Activated B cell treated with CpG ODN at 0.5 μM for 24 hours (primary cell): ENCODE measurements around the gene MYO15B. TPM values are rescaled to one million over a fixed set of nuclear protein-coding genes. Genes with fewer than 3 reads are reported as not detected.

Source experiments
- ATAC-seq: fragments of 200-7000 bp; cut with Tn5 transposase; one replicate; pipeline ENCODE4 v1.10.0; 2021; ENCODE audit warnings: low read depth, mild to moderate bottlenecking, moderate library complexity
- CTCF ChIA-PET: fragments of 350-600 bp; sonication (Branson Sonifier 250); formaldehyde crosslinking; loops from one replicate; lab custom pipeline; 2021; ENCODE audit warnings: antibody characterized with exemption; lab: Charles Lee
- POLR2A ChIA-PET: fragments of 350-600 bp; sonication (Branson Sonifier 250); formaldehyde crosslinking; loops from one replicate; lab custom pipeline; 2021; ENCODE audit warnings: antibody characterized with exemption; lab: Charles Lee
- DNase-seq: peaks from one replicate; pipeline ENCODE4 v3.0.0; 2022
- H3K27ac Mint-ChIP-seq: one replicate; pipeline ENCODE4 v1.8.0; 2020; ENCODE audit warnings: mixed read lengths
- H3K27me3 Mint-ChIP-seq: one replicate; pipeline ENCODE4 v1.8.0; 2021; ENCODE audit warnings: mixed read lengths
- H3K36me3 Mint-ChIP-seq: one replicate; pipeline ENCODE4 v1.8.0; 2021; ENCODE audit warnings: low read depth, mixed read lengths
- H3K4me1 Mint-ChIP-seq: one replicate; pipeline ENCODE4 v1.8.0; 2021; ENCODE audit warnings: mixed read lengths
- H3K4me3 Mint-ChIP-seq: one replicate; pipeline ENCODE4 v1.8.0; 2020; ENCODE audit warnings: mild to moderate bottlenecking, mixed read lengths
- H3K9me3 Mint-ChIP-seq: one replicate; pipeline ENCODE4 v1.8.0; 2020; ENCODE audit warnings: mixed read lengths
- intact Hi-C: fragments of 100-400 bp; cut with micrococcal nuclease; formaldehyde crosslinking; loops from one replicate; pipeline ENCODE4 v1.15.1; 2024
- total RNA-seq: library from RNA; stranded (reverse); gene quantifications from 2 replicates; pipeline ENCODE4 v1.2.3, GENCODE V29; 2022
- TF ChIP-seq, protein P1 (sequence below): fragments of 200-600 bp; IDR thresholded peaks from one replicate; pipeline ENCODE4 v1.8.0; 2022; ENCODE audit warnings: antibody characterized with exemption, mild to moderate bottlenecking

The MYO15B gene
- total RNA-seq, 1 donor from 2014 or later, result 264 TPM

DNA sequence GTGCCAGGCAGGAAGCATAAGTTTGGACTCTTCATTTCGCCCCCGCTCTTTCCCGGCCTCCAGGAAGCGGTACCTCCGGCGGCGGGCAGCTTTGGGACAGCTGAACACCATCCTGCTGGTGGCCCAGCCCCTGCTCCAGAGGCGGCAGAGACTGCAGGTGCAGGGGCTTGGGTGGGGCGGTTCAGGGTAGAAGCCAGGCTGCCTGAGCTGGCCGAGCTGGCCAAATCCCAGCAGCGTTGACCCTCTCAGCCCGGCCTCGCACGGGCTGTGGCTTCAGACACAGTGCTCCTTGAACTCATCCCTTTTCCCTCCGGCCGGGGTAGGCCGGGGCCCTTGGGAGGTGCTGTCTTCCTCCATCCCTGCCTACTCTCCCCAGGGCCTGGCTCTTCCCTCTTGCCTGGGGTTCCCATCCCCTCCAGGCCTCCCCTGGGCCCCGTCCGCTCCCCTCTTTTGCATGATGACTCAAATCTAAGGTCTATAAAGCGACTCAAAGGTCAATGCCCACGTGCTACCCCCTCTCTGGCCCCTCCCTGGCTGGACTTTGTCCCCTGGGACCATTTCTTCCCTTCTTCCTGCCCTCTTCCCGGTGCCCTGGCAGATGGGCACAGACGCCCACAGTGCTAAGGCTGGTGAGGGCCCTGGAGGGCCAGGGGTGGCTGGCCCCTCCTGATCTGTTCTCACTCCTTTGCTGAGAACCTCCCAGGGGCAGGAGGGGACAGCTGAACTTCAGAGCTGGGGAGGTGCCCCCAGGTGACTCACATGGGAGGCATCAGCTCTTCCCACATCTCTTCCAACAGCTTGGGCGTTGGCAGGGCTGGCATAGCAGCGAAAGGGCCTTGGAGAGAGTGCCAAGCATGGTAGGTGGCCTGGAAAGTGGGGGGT lies 22.7 kb downstream of the MYO15B start:
- CTCF ChIA-PET, result no interaction called here
- no peak overlapping the region for H3K27ac Mint-ChIP-seq

DNA sequence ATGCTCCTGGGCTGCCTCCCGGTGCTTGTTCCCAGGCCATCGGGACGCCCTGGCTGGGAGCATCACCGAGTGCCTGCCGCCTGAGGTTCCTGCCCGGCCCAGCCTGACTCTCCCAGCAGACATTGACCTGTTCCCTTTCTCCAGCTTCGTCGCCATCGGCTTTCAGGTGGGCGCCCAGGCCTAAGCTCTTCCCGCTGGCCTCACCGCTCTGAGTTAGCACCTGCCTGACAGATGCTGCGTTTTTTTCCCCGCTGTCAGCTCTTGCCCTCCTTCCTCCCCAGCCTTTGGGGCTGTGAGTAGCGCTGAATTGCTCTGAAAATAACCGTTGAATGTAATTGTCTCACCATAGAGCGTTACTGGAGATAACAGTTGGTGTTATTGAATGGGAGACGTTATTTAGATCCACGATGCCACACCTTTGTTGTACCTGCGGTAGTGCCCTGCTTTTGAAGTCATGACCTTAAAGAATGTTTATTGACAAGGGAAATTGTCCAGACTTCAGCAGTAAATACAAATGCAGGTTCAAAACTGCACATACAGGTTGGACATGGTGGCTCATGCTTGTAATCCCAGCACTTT lies 24.3 kb downstream of the MYO15B start:
- no peaks in the 10 kb centered on the region for H3K27me3 Mint-ChIP-seq
- DNase-seq, result no peak
- H3K27ac Mint-ChIP-seq, result no peak overlapping the region
- no peak overlapping the region for H3K4me3 Mint-ChIP-seq
- ChIA-PET CTCF (interaction anchor here (2.5 kb wide), 1 partner anchor 21 kb away, joined by 8 read pairs; the partner anchor contains the start of gene SMIM5), POLR2A (interaction anchor here (0.6 kb wide), 1 partner anchor 253 kb away, joined by 8 read pairs; no protein-coding TSS in a partner anchor)
- intact Hi-C loops, result no loop called here
- no peaks in the 10 kb centered on the region for H3K9me3 Mint-ChIP-seq
- ATAC-seq, result no peak
- TF ChIP-seq, protein P1, sequence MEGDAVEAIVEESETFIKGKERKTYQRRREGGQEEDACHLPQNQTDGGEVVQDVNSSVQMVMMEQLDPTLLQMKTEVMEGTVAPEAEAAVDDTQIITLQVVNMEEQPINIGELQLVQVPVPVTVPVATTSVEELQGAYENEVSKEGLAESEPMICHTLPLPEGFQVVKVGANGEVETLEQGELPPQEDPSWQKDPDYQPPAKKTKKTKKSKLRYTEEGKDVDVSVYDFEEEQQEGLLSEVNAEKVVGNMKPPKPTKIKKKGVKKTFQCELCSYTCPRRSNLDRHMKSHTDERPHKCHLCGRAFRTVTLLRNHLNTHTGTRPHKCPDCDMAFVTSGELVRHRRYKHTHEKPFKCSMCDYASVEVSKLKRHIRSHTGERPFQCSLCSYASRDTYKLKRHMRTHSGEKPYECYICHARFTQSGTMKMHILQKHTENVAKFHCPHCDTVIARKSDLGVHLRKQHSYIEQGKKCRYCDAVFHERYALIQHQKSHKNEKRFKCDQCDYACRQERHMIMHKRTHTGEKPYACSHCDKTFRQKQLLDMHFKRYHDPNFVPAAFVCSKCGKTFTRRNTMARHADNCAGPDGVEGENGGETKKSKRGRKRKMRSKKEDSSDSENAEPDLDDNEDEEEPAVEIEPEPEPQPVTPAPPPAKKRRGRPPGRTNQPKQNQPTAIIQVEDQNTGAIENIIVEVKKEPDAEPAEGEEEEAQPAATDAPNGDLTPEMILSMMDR, result no peak
- peaks cover 3% of the 10 kb centered on the region for H3K4me1 Mint-ChIP-seq
- H3K36me3 Mint-ChIP-seq, result peaks cover 7% of the 10 kb centered on the region

More for the DNA sequence above, 22.7 kb downstream of the MYO15B start:
- intact Hi-C loops, result no loop called here
- no peak for ATAC-seq
- peaks cover 3% of the 10 kb centered on the region for H3K4me1 Mint-ChIP-seq
- POLR2A ChIA-PET, result no interaction called here
- DNase-seq, result no peak
- no peak overlapping the region for H3K4me3 Mint-ChIP-seq
- H3K9me3 Mint-ChIP-seq, result no peaks in the 10 kb centered on the region
- no peaks in the 10 kb centered on the region for H3K27me3 Mint-ChIP-seq
- TF ChIP-seq, protein P1, result no peak
- H3K36me3 Mint-ChIP-seq, result peaks cover 11% of the 10 kb centered on the region

DNA sequence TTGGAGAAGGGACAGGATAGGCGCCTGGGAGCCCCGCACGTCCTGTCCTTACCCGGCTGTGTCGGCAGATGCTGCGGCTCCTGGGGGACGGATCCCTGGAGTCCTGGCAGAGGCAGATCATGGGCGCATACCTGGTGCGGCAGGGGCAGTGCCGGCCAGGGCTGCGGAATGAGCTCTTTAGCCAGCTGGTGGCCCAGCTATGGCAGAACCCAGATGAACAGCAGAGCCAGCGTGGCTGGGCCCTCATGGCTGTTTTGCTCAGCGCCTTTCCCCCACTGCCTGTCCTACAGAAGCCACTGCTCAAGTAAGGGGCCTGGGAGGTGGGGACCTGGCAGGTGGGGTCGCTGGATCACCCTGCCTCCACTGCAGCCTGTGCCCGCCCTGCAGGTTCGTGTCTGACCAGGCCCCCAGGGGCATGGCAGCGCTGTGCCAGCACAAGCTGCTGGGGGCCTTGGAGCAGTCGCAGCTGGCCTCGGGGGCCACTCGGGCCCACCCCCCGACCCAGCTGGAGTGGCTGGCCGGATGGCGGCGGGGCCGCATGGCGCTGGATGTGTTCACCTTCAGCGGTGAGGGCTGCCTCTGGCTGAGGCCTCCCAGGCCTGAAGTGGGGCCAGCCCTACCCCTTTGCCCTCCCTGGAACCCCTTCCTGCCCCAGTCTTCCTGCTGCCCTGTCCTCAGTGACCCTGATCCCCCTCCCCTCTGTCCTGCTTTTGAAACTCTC lies 25.5 kb downstream of the MYO15B start:
- intact Hi-C loops, result no loop called here

DNA sequence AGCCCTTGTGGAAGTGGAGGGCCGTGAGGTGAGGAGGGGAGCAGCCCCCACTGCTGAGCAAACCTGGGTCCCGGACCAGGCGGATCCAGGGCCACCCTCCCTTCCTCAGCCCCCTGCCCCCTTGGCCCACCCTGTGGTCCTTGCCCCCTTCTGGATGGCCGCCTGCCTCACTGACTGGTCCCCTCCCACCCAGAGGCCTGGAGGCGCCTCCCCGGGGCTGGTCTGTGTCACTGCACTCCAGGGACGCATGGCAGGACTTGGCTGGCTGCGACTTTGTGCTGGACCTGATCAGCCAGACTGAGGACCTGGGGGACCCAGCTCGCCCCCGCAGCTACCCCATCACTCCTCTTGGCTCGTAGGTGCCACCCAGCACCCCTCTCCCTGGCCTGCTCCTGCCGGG lies 26.4 kb downstream of the MYO15B start:
- CTCF ChIA-PET, result no interaction called here
- Mint-ChIP-seq H3K9me3 (no peaks in the 10 kb centered on the region), H3K27ac (no peak overlapping the region), H3K36me3 (peaks cover 14% of the 10 kb centered on the region), H3K4me3 (no peak overlapping the region), H3K4me1 (peaks cover 3% of the 10 kb centered on the region), H3K27me3 (no peaks in the 10 kb centered on the region)
- TF ChIP-seq, protein P1, result no peak
- no peak for DNase-seq
- ATAC-seq, result no peak
- intact Hi-C loops, result no loop called here
- POLR2A ChIA-PET, result interaction anchor here (0.5 kb wide), 1 partner anchor 100 kb away, joined by 4 read pairs; no protein-coding TSS in a partner anchor

More for the DNA sequence above, 25.5 kb downstream of the MYO15B start:
- DNase-seq (no peak), ATAC-seq (no peak)
- TF ChIP-seq, protein P1, result no peak
- H3K27ac Mint-ChIP-seq, result no peak overlapping the region
- H3K9me3 Mint-ChIP-seq, result no peaks in the 10 kb centered on the region
- no peak overlapping the region for H3K4me3 Mint-ChIP-seq
- H3K36me3 Mint-ChIP-seq, result peaks cover 10% of the 10 kb centered on the region
- ChIA-PET CTCF (interaction anchor here (2.5 kb wide), 1 partner anchor 20 kb away, joined by 8 read pairs; the partner anchor contains the start of gene SMIM5), POLR2A (interaction anchor here (0.6 kb wide), 1 partner anchor 142 kb away, joined by 4 read pairs; no protein-coding TSS in a partner anchor)
- peaks cover 3% of the 10 kb centered on the region for H3K4me1 Mint-ChIP-seq
- H3K27me3 Mint-ChIP-seq, result no peaks in the 10 kb centered on the region
